Measurements from ENCODE around the gene EXOC8.

DNA sequence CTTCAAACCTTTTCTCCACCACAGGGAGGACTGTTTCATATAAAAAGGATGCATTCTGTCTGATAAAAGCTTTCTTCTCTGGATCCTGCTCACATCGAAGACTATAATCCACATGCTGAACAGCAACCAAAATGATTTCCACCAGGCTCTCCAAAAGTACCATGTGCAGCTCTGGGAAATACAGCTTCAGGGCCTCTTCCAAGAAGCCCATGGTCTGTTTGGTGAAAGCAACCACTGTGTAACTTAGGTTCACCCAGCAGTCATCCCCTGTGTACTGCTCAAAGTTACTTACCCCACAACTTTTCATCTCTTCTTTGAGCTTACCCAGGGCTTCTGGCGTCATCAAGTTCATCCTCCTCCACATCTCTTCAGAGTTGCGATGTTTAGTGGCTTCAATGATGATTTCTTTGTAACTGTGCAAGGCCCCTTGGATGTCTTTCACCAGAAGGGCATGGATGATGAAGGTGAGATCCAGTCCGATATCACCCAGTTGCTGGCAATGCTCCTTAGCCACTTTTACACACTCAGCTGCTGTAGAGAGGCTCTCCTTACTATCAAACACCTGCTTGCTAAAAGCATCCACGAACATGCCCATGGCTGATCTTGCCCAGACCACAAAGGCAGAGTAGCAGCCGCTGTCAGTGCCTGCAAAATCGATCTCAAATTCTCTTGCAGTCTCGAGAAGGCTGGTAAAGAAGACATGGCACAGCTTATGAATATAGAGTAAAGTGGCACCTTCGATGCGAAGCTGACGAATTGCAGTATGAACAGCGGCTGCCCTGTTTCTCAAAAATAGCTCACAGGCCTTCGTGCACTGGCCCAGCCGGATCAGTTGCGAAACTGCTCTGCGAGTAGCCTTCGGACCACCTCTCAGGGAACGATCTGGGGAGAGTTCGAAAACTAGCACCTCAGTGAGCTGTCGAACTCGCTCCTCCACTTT is 1.7 kb downstream of the EXOC8 start:
- TF ChIP-seq POLR2AphosphoS5 (IDR thresholded peaks at IDR 0.05) (no peak), POLR2A (IDR thresholded peaks at IDR 0.05) (no peak), EP300 (IDR thresholded peaks at IDR 0.05) (no peak)
- TF ChIP-seq, protein P1, sequence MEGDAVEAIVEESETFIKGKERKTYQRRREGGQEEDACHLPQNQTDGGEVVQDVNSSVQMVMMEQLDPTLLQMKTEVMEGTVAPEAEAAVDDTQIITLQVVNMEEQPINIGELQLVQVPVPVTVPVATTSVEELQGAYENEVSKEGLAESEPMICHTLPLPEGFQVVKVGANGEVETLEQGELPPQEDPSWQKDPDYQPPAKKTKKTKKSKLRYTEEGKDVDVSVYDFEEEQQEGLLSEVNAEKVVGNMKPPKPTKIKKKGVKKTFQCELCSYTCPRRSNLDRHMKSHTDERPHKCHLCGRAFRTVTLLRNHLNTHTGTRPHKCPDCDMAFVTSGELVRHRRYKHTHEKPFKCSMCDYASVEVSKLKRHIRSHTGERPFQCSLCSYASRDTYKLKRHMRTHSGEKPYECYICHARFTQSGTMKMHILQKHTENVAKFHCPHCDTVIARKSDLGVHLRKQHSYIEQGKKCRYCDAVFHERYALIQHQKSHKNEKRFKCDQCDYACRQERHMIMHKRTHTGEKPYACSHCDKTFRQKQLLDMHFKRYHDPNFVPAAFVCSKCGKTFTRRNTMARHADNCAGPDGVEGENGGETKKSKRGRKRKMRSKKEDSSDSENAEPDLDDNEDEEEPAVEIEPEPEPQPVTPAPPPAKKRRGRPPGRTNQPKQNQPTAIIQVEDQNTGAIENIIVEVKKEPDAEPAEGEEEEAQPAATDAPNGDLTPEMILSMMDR (IDR thresholded peaks at IDR 0.05) = no peak
